ENCODE results near the gene BUD23.
"Not testable (repeated sequence)": the region's sequence is repeated elsewhere in the genome, so short reads cannot be mapped to it uniquely, and the experiment has no call there.

Gene BUD23

DNA sequence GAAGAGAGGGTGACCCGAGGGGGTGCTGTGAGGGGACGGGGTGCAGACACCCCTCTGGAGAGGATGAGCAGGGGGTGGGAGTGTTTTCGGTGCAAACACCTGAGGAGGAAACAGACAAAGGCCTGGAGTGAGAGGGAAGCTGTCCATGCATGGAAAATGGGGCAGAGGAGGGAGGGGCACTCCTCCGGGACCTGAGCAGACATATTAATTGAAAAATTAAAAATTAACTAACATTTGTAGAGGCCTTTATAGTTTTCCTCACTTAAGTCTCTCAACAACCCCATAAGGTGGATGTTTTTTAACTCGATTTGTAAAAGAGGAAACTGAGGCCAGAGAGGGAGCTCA lies 14.5 kb upstream of the BUD23 start:
- DNase-seq = no peak

DNA sequence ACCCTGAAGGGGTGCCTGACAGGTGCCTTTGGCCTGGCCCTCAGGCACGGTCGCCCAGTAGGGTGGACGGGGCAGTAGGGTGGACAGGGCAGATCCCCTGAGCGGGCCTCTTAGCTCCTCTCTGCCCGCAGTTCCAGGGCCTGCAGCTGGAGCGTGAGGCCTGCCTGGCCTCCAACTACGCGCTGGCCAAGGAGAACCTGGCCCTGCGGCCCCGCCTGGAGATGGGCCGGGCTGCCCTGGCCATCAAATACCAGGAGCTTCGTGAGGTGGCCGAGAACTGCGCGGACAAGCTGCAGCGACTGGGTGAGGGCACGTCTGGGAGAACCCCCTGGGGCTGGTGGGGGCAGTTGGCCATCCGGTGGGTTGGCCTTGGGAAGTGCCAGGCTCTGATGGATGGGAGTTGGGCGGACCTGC lies 14.1 kb upstream of the BUD23 start:
- no peak for DNase-seq

DNA sequence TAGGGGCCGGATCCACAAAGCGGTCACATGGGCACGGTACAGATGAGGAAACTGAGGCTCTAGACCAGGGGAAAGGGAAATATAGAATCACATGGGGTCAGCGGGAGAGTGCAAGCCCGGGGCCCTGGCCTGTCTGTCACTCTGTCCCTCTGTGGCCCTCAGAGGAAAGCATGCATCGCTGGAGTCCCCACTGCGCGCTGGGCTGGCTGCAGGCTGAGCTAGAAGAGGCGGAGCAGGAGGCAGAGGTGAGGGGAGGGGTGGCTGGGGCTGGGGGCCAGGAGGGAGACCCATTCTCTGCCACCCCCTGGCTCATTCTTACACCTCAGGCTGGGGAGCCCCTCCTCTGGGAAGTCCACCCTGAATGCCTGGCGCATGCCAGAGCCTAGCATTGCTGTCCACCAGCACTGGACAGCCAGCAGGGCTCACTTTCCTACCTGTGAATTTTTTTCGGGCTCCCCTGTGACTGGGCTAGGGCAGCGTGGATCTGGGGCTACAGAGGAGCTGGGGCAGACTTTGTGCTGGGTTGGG lies 13.5 kb upstream of the BUD23 start:
- DNase-seq = no peak

DNA sequence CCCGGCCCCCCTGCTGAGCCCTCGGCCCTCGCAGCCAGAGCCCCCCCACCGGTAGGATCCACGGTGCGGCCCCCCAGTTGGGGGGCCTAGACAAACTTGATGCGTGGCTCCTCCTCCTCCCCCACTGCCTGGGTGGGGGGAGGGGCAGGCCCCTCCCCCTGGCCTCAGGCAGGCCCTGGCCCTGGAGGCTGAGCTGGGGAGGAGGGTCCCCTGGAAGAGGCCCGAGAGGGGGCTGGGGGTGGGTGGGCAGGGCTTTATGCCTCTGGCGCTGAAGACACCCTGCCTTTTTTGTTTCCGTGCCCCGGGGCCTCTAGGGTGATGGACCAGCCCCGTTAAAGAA lies 12.1 kb upstream of the BUD23 start:
- no peak for DNase-seq

DNA sequence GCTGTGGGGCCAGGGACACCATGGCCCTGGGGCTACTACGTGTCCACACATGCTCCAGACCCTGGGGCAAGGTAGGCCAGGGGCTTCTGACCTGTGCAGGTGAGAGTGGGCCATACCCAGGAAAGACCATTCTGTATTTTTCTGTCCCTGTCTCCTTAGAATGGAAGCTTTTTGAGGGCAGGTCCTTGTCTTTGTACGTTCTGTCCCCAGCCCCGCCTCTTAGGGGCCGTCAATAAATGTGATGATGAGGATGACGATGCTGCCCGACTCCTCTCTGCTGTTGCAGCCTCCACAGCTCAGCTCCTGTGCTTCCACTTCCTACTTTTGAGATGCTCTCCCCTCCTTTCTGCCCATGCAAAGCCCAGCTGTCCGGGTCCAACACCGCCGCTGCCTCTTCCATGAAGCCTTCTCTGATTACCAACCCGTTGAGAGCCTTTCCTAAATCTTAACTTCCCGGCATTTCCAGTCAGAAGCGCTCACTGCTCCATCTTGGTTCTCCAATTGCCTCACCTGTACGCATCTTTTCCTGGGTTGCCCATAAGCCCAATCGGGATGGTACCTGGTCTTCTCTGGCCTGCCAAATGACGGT lies 11.4 kb upstream of the BUD23 start:
- DNase-seq = no peak

DNA sequence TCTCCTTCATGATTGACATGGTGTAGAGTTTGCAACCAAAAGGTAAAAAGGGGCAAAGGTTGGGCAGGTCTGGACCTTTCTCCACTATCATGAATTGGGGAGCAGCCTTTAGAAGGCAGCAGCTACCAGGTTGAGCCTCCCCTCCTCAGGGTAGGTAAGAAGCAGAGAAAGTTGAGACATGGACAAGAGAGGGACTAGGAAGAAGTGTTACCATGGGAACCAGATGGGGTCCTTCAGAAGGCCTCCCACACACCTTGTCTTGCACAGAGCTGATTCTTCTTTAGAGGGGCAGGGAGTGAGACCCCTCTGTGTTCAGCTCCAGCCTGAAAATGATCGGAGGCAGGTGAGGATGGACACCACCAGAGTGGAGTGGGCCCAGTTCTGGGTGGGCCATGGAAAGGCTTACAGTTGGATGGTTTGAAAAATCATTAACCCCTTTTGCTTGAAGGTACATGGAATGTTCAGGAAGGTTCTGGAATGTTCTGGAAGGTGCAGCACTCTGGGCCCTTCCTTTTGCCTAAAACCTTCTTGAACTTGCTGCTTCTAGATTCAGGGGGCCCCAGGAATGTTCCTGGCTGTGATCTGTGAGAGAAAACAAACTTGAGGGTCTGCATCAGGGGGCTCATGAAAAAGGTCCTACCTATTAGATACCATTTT lies 8.8 kb upstream of the BUD23 start:
- DNase-seq = no peak

DNA sequence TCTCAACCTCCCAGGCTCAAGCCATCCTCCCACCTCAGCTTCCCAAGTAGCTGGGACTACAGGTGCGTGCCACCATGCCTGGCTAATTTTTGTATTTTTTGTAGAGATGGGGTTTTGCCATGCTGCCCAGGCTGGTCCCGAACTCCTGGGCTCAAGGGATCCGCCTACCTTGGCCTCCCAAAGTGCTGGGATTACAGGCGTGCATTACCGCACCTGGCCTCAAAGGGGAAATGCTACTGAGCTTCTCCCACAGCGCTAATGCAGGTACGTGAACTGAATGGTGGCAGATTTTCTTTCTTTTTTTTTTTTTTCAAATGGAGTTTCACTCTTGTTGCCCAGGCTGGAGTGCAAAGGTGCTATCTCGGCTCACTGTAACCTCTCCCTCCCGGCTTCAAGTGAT lies 7.3 kb upstream of the BUD23 start:
- DNase-seq = not testable (repeated sequence)

DNA sequence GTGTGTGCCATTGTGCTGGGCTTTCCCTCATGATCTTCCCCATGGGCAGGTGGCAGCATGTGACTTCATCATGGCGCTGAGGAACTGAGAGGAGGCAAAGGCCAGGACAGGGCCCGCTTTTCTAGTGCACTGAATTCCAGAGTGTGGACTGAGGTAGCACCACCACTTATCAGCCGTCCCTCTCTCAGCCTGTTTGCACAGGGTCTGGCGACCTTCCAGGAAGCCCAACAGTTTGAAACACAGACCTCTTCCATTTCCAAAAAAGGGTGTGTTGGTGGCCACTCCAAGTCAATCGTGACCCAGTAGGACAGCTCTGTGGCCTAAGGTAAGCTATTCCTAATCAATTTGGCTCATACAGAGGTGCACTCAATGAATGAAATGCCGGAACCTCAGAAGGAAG lies 4.5 kb upstream of the BUD23 start:
- DNase-seq = no peak

DNA sequence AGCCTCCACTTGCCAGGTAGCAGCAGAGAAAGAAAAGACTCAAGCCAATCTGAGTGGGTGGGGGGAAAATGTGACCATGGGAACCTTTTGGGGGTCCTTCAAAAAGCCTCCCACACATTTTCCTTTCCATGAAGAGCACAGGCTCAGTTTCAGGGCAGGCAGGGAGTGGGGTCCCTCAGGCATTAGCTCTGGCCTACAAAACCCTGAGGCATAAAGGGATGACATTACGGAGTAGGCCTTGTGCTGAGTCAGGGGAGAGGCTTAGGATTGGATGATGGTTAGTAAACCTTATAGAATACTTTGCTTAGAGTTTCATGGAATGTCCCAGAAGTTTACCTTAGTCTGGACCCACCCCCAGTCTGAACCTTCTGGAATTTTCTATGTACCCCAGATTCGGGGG lies 3.7 kb upstream of the BUD23 start:
- DNase-seq = no peak

DNA sequence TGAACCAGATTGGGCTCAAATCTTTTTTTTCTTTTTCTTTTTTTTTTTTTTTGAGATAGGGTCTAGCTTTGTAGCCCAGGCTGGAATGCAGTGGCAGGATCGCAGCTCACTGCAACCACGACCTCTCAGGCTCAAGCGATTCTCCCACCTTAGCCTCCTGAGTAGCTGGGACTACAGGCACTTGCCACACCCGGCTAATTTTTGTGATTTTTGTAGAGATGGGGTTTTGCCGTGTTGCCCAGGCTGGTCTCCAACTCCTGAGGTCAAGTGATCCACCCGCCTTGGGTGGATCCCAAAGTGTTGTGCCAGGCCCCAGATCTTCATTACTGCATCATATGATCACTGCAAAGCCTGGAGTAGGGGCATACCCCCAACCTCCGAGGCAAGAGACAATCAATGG lies 2.9 kb upstream of the BUD23 start:
- no peak for DNase-seq

DNA sequence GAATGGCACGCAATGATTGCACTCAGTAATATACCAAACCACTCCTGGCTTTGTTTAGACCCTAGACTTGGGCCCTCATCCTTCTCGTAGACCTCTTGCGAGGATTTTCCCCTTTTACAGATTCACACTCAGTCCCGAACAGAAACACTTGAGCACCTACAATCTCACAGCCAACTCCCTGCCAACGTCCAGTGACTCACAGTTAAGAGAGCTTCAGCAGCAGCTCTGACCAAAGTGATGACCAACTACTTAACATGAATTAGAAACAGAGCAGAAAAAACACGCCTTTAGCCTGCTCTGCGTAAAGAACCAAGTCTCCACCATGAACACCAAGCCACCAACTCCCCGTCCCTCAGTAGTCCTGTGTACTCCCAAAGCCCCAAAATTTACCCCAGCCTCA lies 2.4 kb upstream of the BUD23 start:
- DNase-seq = no peak

DNA sequence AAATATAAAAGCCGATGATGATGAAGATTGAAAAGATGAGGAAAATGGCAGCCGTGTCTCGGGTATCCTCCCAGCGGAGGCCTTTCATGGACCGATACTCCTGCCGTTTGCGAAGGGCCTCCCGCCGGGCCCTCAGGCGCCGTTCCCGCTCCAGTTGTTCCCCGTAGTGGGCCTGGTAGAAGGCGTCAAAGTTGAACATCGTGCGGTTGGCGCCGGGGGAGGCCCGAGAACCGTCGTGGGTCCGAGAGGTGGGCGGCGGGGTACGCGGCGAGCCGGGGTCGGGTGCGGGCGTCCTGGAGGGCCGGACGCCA lies 697 bp upstream of the BUD23 start:
- DNase-seq = no peak

DNA sequence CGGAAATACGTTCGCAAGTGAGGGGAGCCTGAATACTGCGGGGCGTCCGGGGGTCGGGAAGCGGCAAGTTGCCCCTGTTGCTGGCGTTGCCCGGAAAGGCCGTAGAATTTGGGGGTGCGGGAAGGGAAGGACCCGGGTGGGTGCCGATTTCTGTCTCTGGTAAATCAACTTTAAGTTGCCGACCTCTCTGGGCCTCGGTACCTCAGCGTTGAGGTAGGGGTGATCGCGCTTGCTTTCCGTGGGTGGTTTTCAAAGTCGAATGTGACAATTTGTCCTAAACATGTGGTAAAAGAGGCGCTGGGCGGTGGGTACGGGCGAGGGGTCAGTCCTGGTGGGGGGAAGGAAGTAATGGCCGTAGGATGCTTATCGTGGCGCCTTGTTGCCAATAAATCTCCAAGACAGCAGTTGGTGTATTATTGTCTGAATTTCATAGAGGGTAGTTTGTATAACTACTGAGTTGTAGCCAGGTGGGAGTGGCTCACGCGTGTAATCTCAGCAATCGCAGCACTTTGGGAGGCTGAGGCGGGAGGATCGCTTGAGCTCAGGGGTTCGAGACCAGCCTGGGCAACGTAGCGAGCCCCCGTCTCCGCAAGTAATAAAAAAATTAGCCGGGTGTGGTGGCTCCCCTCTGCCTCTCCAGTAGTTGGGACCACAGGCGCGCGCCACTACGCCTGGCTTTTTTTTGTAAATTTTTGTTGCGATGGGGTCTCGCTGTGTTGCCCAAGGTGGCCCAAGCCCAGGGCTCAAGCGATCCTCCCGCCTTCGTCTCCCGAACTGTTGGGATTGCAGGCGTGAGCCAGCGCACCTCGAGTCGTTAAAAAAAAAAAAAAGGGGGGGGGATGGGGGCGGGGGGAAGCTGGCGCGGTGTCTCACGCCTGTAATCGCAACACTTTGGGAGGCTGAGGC lies 644 bp downstream of the BUD23 start:
- DNase-seq = no peak

DNA sequence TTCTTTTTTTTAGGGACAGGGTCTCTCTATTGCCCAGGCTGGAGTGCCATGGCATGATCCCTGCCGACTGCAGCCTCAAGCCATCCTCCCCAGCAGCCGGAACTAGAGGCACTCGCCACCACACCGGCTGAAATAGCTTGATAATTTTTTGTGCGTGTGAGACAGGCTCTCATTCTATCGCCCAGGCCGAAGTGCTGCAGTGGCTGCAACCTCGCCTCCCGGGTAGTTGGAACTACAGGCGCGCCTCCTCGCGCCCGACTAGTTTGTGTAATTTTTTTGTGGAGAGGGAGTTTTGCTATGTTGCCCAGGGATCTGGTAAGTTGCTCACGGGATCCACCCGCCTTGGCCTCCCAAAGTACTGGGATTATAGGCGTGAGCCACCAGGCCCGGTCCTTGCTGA lies 1.9 kb downstream of the BUD23 start:
- DNase-seq = no peak

DNA sequence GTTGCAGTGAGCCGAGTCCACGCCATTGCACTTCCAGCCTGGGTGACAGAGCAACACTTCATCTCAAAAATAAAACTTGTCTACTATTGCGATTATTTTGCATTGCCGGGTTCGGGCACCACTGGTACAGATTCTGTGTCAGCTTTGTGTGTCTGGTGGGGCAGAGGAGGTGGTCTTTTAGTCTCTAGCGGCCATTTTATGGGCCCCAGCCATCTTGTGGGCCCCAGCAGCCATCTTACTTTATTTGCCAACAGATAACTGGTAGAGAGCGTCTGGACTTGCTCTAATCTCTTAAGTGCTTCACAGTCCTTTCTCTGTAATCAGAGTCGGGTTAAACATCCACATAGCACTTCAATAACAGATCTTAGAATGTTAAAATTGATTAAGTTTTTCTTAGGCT lies 4.9 kb downstream of the BUD23 start:
- DNase-seq = no peak

DNA sequence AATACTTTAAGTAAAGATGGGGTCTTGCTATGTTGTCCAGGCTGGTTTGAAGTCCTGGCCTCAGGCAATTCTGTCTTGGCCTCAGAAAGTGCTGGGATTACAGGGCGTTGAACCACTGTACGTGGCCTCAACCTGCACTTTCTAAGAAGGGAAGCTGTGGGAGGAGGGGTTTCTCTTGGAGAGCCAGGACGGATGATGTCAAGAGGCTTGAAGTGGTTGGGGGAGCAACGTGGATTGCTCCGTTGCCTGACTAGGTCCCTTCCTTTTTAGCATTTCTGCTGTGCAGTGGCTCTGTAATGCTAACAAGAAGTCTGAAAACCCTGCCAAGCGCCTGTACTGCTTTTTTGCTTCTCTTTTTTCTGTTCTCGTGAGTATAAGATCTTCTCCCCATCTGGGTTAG lies 7.2 kb downstream of the BUD23 start:
- DNase-seq = no peak

DNA sequence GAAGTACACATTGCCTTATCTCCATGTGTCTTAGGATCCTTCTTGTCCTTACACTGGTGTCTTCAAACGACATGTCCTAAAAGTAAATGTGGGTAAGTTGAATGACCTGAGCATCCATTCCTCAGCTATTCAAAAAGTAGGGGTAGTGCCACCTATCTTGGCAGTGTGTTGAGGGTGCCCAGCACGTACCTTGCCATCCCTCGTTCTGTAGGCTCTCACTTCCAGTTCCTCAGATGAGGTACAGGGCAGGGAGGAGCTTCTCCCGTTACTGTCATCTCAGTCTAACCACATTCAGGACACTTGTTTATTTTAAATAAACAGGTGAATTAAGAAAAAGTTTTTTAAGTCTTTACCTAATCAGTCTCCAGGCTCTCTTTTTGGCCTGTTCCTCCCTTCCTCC lies 13.0 kb downstream of the BUD23 start:
- no peak for DNase-seq

DNA sequence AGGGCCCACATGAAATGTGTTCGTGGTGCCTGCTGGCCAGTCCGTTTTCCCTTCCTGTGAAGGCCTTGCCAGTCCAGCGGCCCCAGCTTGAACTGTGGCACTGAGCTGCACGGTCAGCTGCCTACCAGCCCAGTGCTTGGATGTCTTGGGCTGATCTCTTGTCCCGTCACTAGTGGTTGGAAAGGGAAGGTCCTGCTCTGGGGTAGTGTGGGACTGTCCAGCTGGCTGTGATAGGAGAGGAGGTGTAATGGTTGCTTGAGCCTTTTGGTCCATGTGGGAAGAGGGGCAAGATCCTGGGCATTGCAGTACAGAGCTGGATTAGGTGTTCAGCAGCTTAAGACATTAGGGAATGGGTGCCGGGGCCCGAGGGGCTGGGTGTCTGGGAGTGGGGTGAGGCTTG lies 15.0 kb downstream of the BUD23 start:
- DNase-seq = no peak

DNA sequence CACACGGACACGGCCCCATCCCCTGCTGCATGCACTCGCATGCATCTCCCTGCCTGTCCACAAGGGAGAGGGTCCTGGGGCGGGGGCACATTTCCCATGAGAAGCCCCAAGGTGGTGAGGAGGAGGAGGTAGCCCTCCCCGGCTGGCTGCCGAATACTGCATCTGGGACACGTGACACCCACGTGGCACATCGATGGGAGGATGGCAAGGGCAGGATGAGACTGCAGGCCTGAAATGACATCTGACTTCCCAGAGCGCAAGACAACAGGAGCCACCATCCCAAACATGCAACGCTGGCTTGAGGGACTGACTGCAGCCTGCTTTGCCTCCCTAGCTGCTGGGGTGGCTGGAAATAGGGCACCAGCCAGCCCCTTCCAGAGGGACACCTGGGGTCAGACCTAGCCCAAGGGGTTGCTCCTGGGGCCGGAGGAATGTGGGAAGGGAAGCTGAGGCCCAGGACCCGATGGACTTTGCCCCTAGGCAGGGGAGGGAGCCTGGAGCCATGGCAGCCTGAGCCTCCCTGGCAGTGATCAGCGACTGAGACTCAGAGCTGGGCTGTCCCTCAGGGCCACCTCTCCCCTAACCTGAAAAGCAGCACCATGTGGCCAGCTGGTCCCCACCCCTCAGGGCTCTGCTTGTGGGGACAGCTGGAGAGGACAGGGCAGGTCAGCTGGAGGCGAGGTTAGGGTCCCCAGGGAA lies 16.1 kb downstream of the BUD23 start:
- no peak for DNase-seq

DNA sequence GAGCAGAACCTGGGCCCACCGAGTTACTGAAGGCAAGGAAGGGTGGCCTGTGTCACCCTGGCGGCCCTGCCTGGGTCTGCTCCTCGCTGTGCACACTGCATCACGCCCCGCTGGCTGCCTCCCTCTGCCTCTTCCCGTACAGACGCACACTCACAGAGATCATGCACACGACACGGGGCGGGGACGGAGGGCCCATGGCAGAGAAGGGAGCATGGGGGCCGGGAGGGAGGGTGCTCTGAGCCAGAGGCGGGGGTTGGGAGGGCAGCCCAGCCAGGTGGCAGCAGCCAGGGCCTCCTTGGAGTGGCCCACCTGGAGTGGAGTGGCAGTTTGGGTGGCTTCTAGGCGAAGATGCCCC lies 16.6 kb downstream of the BUD23 start:
- DNase-seq = no peak

DNA sequence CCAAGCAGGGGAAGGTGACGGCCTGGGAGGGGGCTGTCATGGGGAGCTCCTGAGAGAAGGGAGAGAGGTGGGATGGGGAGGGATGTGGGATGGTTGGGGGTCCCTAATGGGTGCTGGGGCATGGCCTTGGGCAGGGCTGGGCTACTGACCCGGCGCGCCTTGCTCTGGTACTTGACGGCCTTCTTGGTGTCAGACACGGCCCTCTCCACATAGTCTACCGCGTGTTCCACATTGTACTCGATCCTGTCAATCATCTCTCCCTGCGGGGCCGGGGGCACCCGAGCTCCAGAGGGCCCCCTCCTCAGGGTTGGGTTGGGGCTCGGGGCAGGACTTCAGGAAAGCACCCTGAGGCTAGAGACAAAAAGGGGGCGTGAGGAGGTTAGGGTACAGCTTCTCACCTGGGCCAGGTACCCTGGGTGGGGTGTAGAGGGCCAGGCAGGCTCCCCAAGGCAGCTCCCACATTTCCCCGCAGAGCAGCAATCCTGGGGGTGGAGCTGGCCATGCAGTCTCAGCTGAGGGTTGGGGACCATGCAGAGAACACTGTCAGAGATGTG lies 17.3 kb downstream of the BUD23 start:
- DNase-seq = no peak

DNA sequence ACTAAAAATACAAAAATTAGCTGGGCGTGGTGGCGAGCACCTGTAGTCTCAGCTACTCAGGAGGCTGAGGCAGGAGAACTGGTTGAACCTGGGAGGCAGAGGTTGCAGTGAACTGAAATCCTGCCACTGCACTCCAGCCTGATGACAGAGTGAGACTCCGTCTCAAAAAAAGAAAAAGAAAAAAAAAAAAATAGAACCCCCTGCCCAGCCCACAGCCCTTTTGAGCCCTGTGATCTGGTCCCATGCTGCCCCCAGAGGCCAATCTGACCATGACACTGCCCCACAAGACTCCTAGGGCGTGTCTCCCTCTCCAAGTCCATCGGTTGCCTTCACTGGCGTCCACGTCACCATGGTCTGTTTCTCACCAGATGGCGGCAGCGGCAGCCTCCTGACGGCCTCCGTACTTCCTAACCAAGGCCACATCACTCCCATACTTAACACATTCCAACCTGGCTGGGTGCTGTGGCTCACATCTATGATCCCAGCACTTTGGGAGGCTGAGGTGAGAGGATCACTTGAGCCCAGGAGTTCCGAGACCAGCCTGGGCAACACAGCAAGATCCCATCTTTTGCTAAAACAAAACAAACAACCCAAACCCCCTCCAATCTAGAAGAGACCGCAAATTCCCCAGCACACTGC lies 18.1 kb downstream of the BUD23 start:
- no peak for DNase-seq

DNA sequence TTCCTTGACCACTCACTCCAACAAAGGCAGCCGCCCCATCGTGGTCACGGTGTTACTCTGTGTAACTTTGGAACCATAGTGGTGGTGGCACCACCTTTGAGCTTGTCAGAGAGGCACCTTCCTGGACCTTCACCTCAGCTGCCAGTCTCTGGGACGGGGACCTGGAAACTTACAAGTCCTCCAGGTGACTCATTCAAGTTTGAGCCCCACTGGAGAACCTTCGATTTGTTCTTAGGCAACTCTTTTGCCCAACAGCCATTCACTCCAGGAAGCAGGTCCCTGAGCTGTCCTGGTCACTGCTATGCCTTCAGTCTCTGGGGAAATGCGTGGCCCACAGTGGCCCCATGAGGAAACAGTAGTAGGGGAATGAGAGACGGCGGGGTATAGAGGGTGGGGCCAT lies 18.8 kb downstream of the BUD23 start:
- DNase-seq = no peak
